Measurements from ENCODE around the gene KL.

- no peak for TF ChIP-seq MAX (IDR thresholded peaks at IDR 0.05)
- no peak for TF ChIP-seq EGR1 (IDR thresholded peaks at IDR 0.05; ENCODE audit: borderline replicate concordance, low read depth, low read length)
- TF ChIP-seq, protein P1, sequence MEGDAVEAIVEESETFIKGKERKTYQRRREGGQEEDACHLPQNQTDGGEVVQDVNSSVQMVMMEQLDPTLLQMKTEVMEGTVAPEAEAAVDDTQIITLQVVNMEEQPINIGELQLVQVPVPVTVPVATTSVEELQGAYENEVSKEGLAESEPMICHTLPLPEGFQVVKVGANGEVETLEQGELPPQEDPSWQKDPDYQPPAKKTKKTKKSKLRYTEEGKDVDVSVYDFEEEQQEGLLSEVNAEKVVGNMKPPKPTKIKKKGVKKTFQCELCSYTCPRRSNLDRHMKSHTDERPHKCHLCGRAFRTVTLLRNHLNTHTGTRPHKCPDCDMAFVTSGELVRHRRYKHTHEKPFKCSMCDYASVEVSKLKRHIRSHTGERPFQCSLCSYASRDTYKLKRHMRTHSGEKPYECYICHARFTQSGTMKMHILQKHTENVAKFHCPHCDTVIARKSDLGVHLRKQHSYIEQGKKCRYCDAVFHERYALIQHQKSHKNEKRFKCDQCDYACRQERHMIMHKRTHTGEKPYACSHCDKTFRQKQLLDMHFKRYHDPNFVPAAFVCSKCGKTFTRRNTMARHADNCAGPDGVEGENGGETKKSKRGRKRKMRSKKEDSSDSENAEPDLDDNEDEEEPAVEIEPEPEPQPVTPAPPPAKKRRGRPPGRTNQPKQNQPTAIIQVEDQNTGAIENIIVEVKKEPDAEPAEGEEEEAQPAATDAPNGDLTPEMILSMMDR (IDR thresholded peaks at IDR 0.05; ENCODE audit: control extremely low read depth in 1 of 3, insufficient read depth in 1 of 3, low read depth in 1 of 3, low read length in 3 of 3) = no peak
- TF ChIP-seq MAFK (IDR thresholded peaks at IDR 0.05; ENCODE audit: low read depth, low read length) = no peak
- no peak for TF ChIP-seq TAF1 (IDR thresholded peaks at IDR 0.05; ENCODE audit: low read depth, low read length)
Observed at GRCh38 chr13:33083054-33083453, 66.8 kb downstream of the KL start.
